ENCODE results near the gene DDX17.

DDX17 gene

DNA sequence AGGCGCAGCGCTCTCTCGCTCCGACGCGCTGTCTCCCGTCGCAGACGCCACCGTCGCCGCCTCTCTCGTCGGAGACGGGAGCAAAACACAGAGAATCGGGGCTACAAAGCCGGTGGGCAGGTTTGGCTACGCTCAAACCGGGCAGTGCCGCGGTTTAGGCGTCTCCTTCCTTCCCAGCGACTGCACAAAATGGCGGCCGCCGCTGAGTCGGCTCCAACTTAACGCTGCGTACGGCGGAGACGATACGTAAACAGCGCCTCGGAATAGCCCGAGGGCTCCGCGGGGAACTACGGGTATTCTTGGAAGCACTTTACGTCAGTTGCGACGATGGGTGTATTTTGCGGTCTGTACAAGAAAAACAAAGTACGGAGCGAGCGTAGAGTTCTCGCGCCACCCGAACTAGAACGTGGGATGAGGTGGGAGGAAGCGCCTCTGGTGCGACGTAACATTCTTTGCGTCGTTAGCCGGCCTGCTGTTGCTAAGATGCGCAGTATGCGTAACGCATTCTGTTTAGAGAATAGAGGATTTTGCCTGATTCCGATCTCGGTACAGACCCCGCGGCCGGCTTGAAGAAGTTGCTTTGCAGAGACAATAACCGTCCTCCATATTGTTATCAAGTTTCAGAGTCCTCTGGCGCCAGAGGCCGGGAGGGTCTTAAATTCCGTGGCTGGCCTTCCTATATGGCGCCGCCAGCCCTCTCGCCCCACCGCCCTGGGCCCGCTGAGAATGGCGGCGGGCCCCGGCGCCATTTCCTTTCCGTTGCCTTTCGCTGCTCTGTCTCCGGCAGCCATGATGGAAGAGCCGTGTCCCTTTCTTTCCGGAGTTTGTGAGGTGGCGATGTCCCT, at the start of gene DDX17:
DDX17 (minus strand) TSS at position 194 of the 845 bp plus-strand sequence.
- DNase-seq (ENCODE audit: low spot score): peak; percentile 91

DNA sequence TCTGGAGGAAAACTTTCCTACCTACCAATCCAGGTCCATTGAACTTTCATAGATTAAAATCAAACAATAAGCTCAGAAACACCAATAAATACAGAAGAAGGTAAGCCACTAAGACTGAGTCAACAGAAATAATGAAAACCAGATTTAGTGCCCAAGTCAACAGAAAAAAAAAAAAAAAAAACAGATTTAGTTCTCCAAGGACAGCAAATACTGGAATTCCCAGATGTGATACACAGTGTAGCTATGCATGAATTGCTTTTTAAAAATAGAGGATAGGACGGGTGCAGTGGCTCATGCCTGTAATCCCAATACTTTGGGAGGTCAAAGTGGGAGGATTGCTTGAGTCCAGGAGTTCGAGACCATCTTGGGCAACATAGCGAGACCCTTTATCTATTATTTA, 48.2 kb upstream of the DDX17 start:
- DNase-seq (ENCODE audit: low spot score): no peak

DNA sequence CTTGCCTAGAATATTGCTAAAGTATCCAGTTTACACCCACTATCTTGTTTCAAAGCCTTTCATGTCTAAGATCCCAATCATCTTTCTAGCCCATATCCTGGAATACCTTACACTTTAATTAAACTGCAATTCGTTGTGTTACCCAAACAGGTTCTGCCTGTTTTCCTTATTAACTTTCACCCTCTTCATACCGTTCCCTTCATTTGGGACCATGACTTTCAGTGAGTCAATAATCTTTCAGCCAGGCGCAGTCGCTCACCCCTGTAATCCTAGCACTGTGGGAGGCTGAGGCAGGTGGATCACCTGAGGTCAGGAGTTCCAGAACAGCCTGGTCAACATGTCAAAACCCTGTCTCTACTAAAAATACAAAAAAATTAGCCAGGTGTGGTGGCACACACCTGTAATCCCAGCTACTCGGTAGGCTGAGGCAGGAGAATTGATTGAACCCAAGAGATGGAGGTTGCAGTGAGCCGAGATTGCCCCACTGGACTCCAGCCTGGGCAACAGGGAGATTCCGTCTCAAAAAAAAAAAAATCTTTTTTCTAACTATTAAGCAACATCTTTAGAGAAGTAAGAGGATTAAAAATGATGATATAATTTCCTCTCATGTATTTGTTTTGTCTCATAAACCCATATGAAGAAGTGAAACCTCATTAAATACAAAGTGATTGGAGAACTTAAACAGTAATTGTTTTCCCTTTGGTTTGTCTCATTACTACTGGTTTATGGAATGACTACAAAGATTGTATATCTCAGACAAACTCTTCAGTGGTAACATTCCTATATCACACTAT, 43.2 kb upstream of the DDX17 start:
- no peak for DNase-seq (ENCODE audit: low spot score)

DNA sequence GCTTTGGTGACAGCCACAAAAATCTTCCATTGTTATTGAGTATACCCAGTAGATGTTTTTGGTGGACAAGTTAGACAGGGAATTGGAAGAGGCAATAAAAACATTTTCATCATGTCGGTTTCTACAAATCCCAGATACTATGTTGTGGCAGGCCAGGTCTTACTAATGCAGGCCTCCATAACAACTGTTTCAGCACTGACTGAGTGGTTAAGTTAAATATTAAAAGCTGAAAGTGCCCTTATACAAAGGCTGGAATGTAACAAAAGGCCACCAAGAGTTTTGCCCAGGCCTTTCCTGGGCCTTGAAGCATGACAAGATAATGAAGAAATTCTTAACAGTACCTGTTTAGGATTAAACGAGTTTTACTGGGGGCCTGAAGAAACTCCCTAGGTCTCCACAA, 34.6 kb upstream of the DDX17 start:
- no peak for DNase-seq (ENCODE audit: low spot score)

DNA sequence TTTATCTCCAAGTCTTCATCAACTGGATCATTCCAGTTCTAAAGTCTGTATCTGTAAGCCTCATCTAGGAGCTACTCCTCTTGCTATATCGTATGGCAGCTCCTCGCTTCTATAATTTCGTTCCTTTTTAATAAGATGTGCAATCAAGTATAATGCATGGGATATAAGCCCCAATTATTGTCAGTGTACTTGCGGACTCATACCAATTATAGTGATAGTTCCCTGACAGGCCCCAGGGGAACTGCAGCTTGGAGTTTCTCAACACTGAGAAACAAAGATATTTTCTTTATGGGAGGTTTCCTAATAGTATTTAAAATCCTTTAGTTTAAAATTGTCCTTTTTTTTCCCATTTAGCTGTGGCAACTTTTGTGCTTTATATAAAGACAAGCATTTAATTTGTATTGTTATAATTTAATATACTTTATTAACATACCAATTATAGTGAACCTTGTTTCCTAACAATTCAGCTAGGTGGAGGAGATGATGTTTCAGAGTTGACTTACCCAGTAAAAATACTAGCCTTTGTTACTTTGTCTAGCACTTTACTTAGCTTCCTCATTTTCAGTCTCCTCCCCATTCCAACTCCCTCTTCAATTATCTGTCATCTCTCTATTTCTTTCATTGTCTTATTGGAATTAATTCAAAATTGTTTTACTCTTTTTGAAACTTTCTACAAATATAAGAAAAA, 25.3 kb upstream of the DDX17 start:
- no peak for DNase-seq (ENCODE audit: low spot score)

DNA sequence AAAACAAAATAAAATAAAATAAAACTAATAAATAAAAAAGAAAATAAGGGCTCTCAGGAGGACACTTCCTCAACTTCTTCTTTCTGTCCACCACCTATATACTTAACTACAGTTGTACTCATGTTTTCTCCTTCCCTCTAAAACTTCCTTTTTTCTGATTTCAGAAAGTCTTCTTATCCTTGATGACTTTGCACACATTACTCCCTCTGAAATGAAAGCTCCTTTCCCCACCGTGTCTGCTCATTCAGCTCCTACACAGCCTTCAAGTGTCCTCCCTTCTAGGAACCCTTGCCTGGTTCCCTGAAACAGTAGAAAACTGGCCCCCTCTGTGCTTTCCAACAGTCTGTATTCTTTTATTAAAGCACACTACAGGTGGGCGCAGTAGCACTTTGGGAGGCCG, 18.3 kb upstream of the DDX17 start:
- DNase-seq (ENCODE audit: low spot score): no peak

DNA sequence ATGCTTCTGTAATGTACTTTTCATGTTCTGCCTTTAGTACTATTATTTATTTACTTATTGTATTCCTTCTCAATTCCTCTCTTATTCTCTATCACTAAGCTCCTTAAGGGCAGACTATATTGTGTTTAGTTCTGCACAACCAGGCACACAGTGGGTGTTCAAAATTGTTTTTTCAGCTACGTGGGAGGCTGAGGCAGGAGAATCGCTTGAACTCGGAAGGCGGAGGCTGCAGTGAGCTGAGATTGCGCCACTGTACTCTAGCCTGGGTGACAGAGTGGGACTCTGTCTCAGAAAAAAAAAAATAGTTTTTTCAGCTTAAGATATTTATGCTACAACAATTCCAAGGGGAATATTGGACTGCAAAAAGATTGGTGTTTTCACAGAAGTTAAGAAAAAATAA, 17.4 kb upstream of the DDX17 start:
- no peak for DNase-seq (ENCODE audit: low spot score)

DNA sequence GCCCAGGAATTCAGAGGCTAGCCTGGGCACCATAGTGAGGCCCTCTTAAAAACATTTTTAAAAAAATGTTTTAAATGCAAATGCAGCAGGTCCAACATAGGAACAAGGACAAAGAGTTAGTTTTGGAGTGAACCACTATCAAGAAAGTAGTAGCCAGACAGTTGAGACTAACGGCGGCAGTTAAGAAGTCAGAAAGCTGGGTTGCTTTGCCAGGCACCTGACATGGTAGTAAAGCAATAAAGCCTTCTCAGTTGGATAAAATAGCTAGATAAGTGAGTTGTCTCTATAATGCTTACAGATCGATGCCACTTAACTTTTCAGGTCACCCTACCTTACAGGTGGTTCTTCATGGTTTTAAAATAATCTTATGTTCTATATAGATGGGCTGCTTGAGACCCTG, 16.9 kb upstream of the DDX17 start:
- DNase-seq (ENCODE audit: low spot score): no peak

DNA sequence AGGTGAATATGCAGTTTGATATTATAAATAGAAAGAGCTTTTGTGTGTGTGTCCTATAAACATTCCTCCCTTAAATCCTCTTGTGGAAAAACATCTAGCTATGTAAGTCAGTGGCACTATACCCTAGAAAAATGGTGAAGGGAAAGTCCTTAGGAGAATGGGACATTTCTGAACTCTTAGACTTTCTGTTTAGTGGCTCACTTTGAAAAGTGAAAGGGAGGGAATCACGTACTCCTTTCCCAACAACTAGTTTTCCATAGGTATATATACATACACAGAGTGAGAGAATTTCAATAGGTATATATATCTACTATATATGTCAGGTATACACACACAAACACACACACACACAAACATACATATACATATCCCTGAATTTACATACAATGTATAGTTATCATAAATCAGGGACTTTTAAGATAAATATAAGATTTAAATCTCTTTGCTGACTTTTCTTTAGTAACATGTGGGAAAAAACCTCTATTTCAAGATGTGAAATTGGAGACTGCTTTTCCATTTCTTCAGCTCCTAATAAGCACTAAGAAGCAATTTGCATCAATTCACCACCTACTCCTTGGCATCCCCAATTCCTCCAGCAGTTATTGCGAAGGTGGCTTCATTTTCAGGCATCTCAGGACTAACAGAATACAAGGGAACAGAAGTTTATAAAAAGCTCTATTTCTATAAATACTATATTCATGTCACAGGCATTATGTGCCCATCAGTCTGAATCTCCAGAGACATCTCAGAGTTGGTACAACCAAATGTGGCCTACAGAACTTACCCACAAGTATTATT, 13.5 kb upstream of the DDX17 start:
- no peak for DNase-seq (ENCODE audit: low spot score)

DNA sequence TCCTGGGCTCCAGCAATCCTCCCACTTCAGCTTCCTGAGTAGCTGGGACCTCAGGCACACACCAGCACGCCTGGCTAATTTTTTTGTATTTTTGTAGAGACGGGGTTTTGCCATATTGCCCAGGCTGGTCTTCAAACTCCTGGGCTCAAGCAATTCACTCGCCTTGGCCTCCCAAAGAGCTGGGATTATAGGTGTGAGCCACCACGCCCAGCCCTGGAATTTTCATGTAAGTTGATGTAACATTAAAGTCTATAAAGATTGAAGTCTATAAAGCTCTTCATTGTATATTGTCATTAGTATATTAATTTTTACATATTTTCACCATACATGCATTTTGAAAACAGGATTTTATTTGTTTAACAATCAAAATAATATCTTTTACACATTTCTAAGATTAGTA, 12.5 kb upstream of the DDX17 start:
- no peak for DNase-seq (ENCODE audit: low spot score)

DNA sequence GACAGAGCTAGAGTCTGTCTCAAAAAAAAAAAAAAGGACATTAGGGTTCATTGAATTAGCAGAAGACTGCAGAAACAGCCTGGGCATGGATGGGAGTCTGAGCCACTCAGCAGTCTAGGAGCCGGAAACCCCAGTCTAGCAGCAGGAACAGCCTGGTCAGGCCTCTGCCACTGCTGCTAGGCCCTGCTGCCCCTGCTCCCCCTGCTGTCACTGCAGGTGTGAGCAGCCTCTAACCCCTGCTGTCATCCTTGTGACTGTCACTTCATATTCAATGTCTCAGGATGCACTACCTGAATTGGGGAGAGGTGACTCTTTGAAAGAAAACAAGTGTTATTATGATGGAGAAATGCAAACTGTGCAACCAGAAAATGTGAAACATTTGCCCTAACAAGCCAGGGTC, 7.0 kb upstream of the DDX17 start:
- DNase-seq (ENCODE audit: low spot score): peak; percentile 82

DNA sequence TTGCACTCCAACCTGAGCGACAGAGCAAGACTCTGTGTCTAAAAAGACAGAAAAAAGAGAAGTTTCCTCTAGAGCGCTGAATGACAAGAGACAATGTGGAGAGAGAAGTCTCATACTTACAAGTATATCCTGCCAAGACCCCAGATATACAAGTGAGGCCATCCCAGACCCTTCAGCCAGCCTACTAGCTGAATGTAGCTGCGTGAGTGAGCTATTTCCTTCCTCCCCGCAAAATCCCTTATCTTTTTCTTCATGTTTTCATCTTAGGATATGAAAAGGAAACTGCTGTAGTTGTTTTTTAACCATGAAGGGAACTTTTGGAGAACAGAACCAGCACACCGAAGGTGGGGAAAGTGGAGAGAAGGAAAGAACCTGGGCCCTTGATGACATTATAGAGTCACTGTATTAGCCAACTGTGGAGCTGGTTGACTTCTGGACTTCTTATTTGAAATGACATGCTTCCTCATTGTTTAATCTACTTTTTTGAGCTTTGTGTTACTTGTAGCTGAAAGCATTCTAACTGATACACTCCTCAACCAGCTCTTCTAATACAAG, 4.4 kb upstream of the DDX17 start:
- DNase-seq (ENCODE audit: low spot score): no peak

DNA sequence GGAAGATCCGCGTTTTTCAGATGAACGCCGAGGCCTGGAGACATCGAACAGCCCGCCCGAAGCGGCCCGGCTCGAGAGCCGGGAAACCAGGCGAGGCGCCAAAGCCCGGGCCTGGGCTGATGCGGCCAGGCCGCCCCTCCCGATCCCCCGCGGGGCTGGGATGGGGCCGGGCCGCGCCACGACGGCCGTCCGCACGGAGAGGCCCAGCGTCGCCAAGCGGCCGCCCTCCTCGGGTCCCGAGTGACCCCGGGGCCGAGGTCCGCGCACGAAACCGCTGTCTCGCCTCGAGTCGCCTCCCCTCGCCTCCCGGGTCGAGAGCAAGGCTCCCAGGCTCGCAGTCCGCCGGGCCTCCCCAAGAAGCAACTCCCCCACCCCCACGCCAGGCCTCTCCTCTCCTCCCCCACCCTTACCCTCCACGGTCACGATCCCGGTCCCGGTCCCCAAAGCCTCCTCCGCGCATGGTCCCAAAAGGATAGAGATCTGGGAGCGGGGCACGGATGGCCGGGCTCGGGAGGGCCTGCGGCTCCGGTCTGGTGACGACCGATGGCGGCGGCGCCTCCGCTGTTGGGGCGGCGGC, 482 bp downstream of the DDX17 start:
- DNase-seq (ENCODE audit: low spot score): peak; percentile 56

DNA sequence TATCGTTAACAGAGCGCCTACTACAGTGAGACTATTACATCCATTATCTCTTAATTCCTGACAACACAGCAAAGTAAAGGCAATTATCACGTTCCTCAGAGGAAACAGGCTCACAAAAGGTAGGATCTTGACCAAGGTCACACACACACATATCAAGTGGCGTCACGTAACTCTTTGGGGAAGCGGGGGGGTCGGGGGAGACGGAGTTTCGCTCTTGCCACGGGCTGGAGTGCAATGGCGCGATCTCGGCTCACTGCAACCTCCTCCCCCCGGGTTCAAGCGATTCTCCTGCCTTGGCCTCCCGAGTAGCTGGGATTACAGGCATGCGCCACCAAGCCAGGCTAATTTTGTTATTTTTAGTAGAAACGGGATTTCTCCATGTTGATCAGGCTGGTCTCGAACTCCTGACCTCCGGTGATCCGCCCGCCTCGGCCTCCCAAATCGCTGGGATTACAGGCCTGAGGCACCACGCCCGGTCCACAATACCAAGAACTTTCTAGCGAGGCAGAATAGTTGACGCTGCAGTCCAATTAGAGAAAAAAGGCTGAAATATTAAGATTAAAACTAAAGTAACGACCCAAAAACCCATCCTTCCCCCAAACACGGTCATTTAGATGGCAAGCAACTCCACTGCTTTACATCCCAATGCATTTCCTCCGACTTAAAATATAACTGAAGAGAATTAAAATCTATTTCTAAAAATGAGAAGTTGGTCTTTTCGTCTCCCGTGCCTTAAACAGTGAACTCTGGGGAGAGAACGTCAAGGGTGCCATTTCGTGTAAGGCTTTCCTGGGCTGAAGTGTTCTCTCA, 1.2 kb downstream of the DDX17 start:
- peak; percentile 17 for DNase-seq (ENCODE audit: low spot score)

DNA sequence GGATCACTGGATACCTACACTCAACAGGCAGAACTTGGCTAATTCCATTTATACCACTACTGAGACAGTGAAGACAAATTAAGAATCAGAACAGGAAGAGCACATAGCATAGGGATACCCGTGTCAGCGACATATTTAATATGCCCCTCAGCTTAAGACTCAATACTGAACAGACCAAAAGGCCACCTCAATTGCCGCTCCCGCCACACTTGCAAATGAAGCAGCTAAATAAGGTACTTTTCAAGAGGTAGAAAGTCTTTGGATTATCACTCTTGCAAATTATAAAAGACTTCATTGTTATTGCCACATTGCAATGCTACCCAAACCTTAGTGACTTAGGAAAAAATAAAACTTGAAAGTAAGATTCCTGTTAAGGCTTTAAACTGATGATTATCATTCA, 3.1 kb downstream of the DDX17 start:
- DNase-seq (ENCODE audit: low spot score): no peak

DNA sequence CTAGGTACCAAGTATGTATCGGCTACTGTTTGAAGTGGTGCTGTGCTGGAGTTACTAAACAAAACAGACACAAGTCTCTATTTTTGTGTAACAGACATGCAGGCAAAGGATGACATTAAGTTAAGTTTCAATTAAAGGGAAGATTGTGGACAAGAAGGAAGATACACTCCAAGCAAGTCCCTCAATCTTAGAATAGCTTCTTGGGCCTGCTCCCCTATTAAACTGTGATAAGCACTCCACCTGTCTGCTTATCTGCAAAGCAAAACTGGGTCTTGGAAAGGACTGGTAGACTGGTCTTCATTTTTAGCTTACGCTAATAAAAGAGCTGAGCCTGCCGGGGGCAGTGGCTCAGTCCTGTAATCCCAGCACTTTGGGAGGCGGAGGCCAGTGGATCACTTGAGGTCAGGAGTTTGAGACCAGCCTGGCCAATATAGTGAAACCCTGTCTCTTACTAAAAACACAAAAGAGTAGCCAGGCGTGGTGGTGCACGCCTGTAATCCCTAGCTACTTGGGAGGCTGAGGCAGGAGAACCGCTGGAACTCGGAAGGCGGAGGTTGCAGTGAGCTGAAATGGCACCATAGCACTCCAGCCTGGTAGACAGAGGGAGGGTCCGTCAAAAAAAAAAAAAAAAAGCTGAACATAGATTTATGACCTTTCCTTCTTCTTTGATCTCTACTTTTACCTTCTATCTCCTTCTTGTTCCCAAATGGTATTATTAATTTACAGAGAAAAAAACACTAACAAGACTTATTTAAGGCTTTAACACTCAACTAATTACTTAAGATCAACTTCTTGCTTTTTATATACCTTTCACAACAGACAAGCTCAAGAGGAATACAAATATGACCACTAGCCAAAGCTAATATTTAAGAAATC, 4.1 kb downstream of the DDX17 start:
- no peak for DNase-seq (ENCODE audit: low spot score)

DNA sequence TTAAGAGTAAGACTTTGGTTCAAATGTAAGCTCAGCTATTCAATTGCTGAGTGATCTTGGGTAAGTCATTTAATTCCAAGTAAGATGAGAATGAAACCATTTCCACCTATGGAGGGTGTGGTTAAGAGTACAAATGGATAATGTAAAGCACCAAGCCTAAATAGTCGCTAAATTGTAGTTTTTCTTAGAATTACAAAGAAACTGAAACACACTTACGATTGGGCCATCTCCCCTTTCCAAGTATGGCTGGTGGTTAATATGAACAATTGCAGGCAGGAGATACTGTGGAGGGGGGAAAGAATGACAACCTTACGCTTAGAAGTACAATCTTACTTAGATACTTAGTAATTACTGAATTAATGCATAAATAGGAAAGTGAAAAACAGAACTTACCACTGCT, 8.2 kb downstream of the DDX17 start:
- DNase-seq (ENCODE audit: low spot score): no peak

DNA sequence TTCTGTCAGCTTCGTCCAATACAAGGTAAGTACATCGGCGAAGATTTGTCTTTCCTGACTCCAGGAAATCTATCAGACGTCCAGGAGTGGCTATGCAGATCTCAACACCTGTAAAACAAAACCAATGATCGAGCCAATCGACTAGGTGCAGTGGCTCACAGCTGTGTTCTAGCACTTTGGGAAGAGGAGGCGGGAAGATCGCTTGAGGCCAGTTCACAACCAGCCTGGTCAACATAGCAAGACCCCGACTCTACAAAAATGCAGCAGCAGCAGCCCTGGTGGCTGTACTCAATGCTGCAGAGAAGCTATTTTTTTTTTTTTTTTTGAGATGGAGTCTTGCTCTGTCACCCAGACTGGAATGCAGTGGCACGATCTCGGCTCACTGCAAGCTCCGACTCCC, 11.2 kb downstream of the DDX17 start:
- DNase-seq (ENCODE audit: low spot score): no peak

DNA sequence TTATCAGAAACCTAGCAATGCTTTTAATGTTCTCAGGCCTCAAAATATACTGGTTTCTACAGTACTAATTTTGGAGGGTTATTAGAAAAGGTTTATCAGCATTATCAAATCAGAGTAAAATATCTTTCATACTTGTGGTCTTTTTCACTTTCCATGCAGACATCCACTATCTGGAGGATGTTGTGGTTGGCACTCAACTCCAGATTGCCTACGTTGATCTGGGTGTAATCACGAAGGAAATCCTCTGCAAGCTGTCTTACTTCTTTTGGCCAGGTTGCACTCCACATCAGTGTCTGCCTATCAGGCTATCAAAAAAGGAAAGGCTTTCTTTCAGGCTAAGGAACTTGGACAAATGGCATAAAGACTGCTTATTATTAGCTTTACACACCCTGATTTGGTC, 11.6 kb downstream of the DDX17 start:
- DNase-seq (ENCODE audit: low spot score): no peak

Data from HuH-7 (cell line).